Stimulated activated effector memory CD8-positive, alpha-beta T cell treated with anti-CD3 and anti-CD28 coated beads, Interleukin-12 subunit alpha, Interleukin-12 subunit beta, amount 100 ng/mL, for 72 hours (primary cell): ENCODE results near the gene TPSAB1.

Source experiments
- ATAC-seq: fragments of 150-1000 bp; cut with Tn5 transposase; 2 replicates; pipeline ENCODE4 v1.10.0; 2021
- DNase-seq, 2 donors: peaks; one replicate each; pipeline ENCODE4 v3.0.0; 2021 to 2022; ENCODE audit warnings: low spot score in 2 of 2
- H3K27ac Mint-ChIP-seq: one replicate; pipeline ENCODE4 v1.8.0; 2022; ENCODE audit warnings: mild to moderate bottlenecking, mixed read lengths
- H3K36me3 Mint-ChIP-seq: one replicate; pipeline ENCODE4 v1.8.0; 2022; ENCODE audit warnings: mild to moderate bottlenecking, mixed read lengths
- H3K4me1 Mint-ChIP-seq: one replicate; pipeline ENCODE4 v1.8.0; 2022; ENCODE audit warnings: mixed read lengths
- H3K4me3 Mint-ChIP-seq: one replicate; pipeline ENCODE4 v1.8.0; 2022; ENCODE audit warnings: mild to moderate bottlenecking, mixed read lengths
- H3K9me3 Mint-ChIP-seq: one replicate; pipeline ENCODE4 v1.8.0; 2022; ENCODE audit warnings: mixed read lengths

Gene TPSAB1

GRCh38 chr16:1288813-1289476 lies 48.4 kb downstream of the TPSAB1 start:
- H3K4me1 Mint-ChIP-seq, result no peaks in the 10 kb centered on the region
- H3K27ac Mint-ChIP-seq, result no peak overlapping the region
- no peak overlapping the region for H3K4me3 Mint-ChIP-seq
- H3K36me3 Mint-ChIP-seq, result no peaks in the 10 kb centered on the region
- no peaks in the 10 kb centered on the region for H3K9me3 Mint-ChIP-seq
- ATAC-seq (no peak), DNase-seq (no peak)

DNA sequence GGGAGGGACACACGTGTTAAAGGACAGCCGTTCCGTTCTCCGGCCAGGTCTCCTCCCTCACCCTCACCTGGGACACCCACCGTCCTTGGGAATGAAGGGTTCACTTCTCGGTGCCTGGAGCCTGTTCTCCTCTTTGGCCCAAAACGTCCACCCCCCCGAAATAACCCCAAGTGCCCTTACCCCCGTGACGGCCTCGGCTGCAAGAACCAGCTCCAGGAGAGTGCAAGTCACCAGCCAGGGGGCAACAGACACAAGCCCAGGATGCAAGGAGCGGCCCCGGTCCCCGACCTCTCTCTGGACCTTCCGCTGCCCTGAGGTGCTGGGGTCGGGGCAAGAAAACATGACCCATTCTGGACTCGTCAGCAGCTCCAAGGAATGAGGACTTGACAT lies 49.0 kb downstream of the TPSAB1 start:
- H3K4me3 Mint-ChIP-seq, result no peak overlapping the region
- H3K27ac Mint-ChIP-seq, result no peak overlapping the region
- no peaks in the 10 kb centered on the region for H3K36me3 Mint-ChIP-seq
- ATAC-seq, result no peak
- no peaks in the 10 kb centered on the region for H3K4me1 Mint-ChIP-seq
- DNase-seq, result no peak
- H3K9me3 Mint-ChIP-seq, result no peaks in the 10 kb centered on the region

GRCh38 chr16:1290063-1290501 lies 49.6 kb downstream of the TPSAB1 start:
- peak; percentile 9 for ATAC-seq
- Mint-ChIP-seq H3K4me3 (no peak overlapping the region), H3K36me3 (no peaks in the 10 kb centered on the region), H3K9me3 (no peaks in the 10 kb centered on the region), H3K27ac (no peak overlapping the region), H3K4me1 (no peaks in the 10 kb centered on the region)
- DNase-seq, result no peak

- Mint-ChIP-seq H3K36me3 (no peaks in the 10 kb centered on the region), H3K27ac (no peak overlapping the region), H3K4me3 (no peak overlapping the region), H3K4me1 (no peaks in the 10 kb centered on the region), H3K9me3 (no peaks in the 10 kb centered on the region)
- DNase-seq, result no peak
- ATAC-seq, result no peak
These were observed 50.5 kb downstream of the TPSAB1 start for GRCh38 chr16:1290860-1291575.

GRCh38 chr16:1291576-1291974 lies 51.1 kb downstream of the TPSAB1 start:
- Mint-ChIP-seq H3K4me3 (no peak overlapping the region), H3K27ac (no peak overlapping the region), H3K9me3 (no peaks in the 10 kb centered on the region), H3K4me1 (peaks cover under 1% of the 10 kb centered on the region), H3K36me3 (no peaks in the 10 kb centered on the region)
- DNase-seq (no peak), ATAC-seq (no peak)
